T-helper 9 cell (primary cell): Measurements from ENCODE around the gene FAM216B.
"Not testable (repeated sequence)": the region's sequence is repeated elsewhere in the genome, so short reads cannot be mapped to it uniquely, and the experiment has no call there.

Source experiments
- DNase-seq: peaks from one replicate; pipeline ENCODE4 v3.0.0-alpha.2; 2020

Gene FAM216B

GRCh38 chr13:42786715-42787114, 5.3 kb downstream of the FAM216B start:
- DNase-seq, result no peak

GRCh38 chr13:42788601-42789000, 7.2 kb downstream of the FAM216B start:
- no peak for DNase-seq

GRCh38 chr13:42792154-42792553, 10.8 kb downstream of the FAM216B start:
- no peak for DNase-seq

GRCh38 chr13:42794577-42795275, 13.3 kb downstream of the FAM216B start:
- no peak for DNase-seq

GRCh38 chr13:42795666-42796065, 14.3 kb downstream of the FAM216B start:
- no peak for DNase-seq

GRCh38 chr13:42796747-42797356, 15.5 kb downstream of the FAM216B start:
- no peak for DNase-seq

- DNase-seq, result no peak
These were observed 16.7 kb downstream of the FAM216B start for GRCh38 chr13:42798118-42798517.

- DNase-seq, result no peak
These were observed 18.8 kb downstream of the FAM216B start for GRCh38 chr13:42800109-42800643.

GRCh38 chr13:42803563-42804204, 22.3 kb downstream of the FAM216B start:
- DNase-seq, result no peak

- DNase-seq, result no peak
These were observed 23.0 kb downstream of the FAM216B start for GRCh38 chr13:42804244-42804874.

- DNase-seq, result no peak
These were observed 25.9 kb downstream of the FAM216B start for GRCh38 chr13:42807241-42807640.

- no peak for DNase-seq
These were observed 26.5 kb downstream of the FAM216B start for GRCh38 chr13:42807866-42808265.

GRCh38 chr13:42808341-42808940, 27.1 kb downstream of the FAM216B start:
- no peak for DNase-seq

GRCh38 chr13:42812316-42812715, 30.9 kb downstream of the FAM216B start:
- DNase-seq, result no peak

GRCh38 chr13:42814868-42815267, 33.5 kb downstream of the FAM216B start:
- DNase-seq, result no peak

- no peak for DNase-seq
These were observed 34.3 kb downstream of the FAM216B start for GRCh38 chr13:42815681-42816080.

- no peak for DNase-seq
These were observed 35.2 kb downstream of the FAM216B start for GRCh38 chr13:42816538-42816937.

- DNase-seq, result not testable (repeated sequence)
These were observed 38.3 kb downstream of the FAM216B start for GRCh38 chr13:42819687-42820086.

GRCh38 chr13:42820451-42820850, 39.1 kb downstream of the FAM216B start:
- DNase-seq, result no peak

- no peak for DNase-seq
These were observed 40.1 kb downstream of the FAM216B start for GRCh38 chr13:42821437-42821836.

GRCh38 chr13:42832341-42833096, 51.1 kb downstream of the FAM216B start:
- DNase-seq, result no peak

GRCh38 chr13:42834946-42835345, 53.6 kb downstream of the FAM216B start:
- no peak for DNase-seq
